Right lobe of liver (tissue), 6 donors: ENCODE results near the gene CBL. TPM values are rescaled to one million over a fixed set of nuclear protein-coding genes. Genes with fewer than 3 reads are reported as not detected.
A peak's percentile ranks its signal among the peaks of the same experiment; 100 is the strongest.

Experiments used
- ATAC-seq, 4 donors: fragments of 200-7000 bp; cut with Tn5 transposase; one replicate each; pipeline ENCODE4 v1.9.1; 2020; ENCODE audit warnings: mild to moderate bottlenecking in 4 of 4, moderate library complexity in 4 of 4
- DNase-seq, 3 donors: peaks; one replicate each; pipeline ENCODE4 v3.0.0-alpha.2; 2020
- H3K27ac ChIP-seq, 3 donors: fragments of 200-600 bp; one replicate each; pipeline ENCODE4 v1.8.0; 2022
- H3K27me3 ChIP-seq, 2 donors: fragments of 200-600 bp; one replicate each; pipeline ENCODE4 v1.8.0; 2022
- H3K36me3 ChIP-seq, 4 donors: fragments of 200-600 bp; sonication (generic) in 1 of 4; one replicate each; pipeline versions ENCODE4 v1.5.1 to v1.8.0; 2017 to 2022; ENCODE audit warnings: control low read depth in 1 of 4
- H3K4me1 ChIP-seq, 4 donors: fragments of 200-600 bp; sonication (generic) in 1 of 4; one replicate each; pipeline versions ENCODE4 v1.5.1 to v1.8.0; 2017 to 2022; ENCODE audit warnings: control low read depth in 1 of 4
- H3K4me3 ChIP-seq, 3 donors: fragments of 200-600 bp; one replicate each; pipeline ENCODE4 v1.8.0; 2022
- H3K9me3 ChIP-seq, 4 donors: fragments of 200-600 bp; sonication (generic) in 1 of 4; one replicate each; pipeline versions ENCODE4 v1.5.1 to v1.8.0; 2017 to 2022; ENCODE audit warnings: control low read depth in 1 of 4
- POLR2A ChIP-seq: fragments of 450-650 bp; IDR thresholded peaks from one replicate; pipeline ENCODE4 v1.6.1; 2017; ENCODE audit warnings: antibody characterized with exemption, mild to moderate bottlenecking
- WGBS: methylation state at CpG from one replicate; pipeline ENCODE4 v1.1.6; 2018; ENCODE audit warnings: low coverage, low lambda C conversion rate; ENCODE audit not compliant: insufficient coverage; ENCODE audit errors: missing lambda C conversion rate; 5-methylcytosine and 5-hydroxymethylcytosine counted together
- intact Hi-C, 2 donors: fragments of 100-400 bp; cut with DNase I; formaldehyde crosslinking; loops; one replicate each; pipeline versions ENCODE4 v1.11.2 to v1.14.1; 2022
- total RNA-seq, 6 experiments: library from RNA; depleted of rRNA in 2 of 6; stranded (reverse); fragments of >200 nt in 2 of 6; fragmentation: NEBNext Ultra II Directional in 3 of 6; extraction: Animal tissue kit (Norgen Biotek cat#: 25700) in 3 of 6; gene quantifications; one replicate each; pipeline versions ENCODE4 v1.1.0 to v1.2.4, GENCODE V29; 2016 to 2023
- TF ChIP-seq, protein P1 (sequence below), 4 donors: fragments of 200-600 bp in 3 of 4; fragments of 450-650 bp in 1 of 4; IDR thresholded peaks; one replicate each; pipeline versions ENCODE4 v1.5.1 to v1.8.0; 2016 to 2022; ENCODE audit warnings: antibody characterized with exemption in 4 of 4, mild to moderate bottlenecking in 2 of 4
- donor health status: DM: no; HTN: yes; CAD: no.
- donor health status: DM: no; HTN: no; CAD: no.
- donor health status: DM: no; HTN: no; CAD: no.
- donor health status: DM: no; HTN: yes; CAD: no.
- donor health status: DM: no; HTN: yes; CAD: no.

Gene CBL
- total RNA-seq, 6 experiments from 2014 or later, result 3.1 to 7.1 (median 4.6) TPM

DNA sequence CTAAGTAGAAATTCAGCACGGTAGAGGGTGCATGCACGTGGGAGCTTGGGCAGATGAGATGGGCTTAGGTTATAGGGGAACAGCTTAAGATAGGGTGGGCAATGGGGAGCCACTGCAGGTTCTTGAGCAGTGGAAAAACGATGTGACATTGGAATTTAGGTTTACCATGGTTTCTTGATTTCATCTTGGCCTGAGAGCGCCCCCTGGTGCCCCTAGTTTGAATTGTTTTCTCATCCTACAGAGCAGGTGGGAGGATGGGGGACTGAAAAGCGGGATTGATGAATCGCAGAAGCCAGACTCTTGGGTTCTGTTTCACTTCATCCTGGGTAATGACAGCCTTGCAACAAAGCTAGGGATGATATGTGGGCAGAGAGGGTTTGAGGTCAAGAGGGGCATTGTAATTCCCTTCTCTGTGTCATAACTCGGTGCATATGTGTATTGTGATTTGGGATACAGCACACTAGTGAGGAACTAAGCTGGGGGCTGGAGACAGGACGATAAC lies 117.4 kb downstream of the CBL start:
- Histone ChIP-seq H3K4me3 (no peak overlapping the region), H3K36me3 (no peaks in the 10 kb centered on the region), H3K27ac (no peak overlapping the region), H3K9me3 (no peaks in the 10 kb centered on the region), H3K27me3 (no peaks in the 10 kb centered on the region), H3K4me1 (peaks cover 0 to 10% (median 4%) of the 10 kb centered on the region in 4 donors)
- peak in 2 of 3 donors; percentile 58 to 61 for DNase-seq
- no peak for TF ChIP-seq POLR2A
- TF ChIP-seq, protein P1, sequence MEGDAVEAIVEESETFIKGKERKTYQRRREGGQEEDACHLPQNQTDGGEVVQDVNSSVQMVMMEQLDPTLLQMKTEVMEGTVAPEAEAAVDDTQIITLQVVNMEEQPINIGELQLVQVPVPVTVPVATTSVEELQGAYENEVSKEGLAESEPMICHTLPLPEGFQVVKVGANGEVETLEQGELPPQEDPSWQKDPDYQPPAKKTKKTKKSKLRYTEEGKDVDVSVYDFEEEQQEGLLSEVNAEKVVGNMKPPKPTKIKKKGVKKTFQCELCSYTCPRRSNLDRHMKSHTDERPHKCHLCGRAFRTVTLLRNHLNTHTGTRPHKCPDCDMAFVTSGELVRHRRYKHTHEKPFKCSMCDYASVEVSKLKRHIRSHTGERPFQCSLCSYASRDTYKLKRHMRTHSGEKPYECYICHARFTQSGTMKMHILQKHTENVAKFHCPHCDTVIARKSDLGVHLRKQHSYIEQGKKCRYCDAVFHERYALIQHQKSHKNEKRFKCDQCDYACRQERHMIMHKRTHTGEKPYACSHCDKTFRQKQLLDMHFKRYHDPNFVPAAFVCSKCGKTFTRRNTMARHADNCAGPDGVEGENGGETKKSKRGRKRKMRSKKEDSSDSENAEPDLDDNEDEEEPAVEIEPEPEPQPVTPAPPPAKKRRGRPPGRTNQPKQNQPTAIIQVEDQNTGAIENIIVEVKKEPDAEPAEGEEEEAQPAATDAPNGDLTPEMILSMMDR (IDR thresholded peaks at IDR 0.05), result peak; percentile 54 to 82 (median 76)
- intact Hi-C loops, result no loop called here
- WGBS, result 18% methylated on average over 8 of the region's 8 CpGs
- ATAC-seq, result peak in 3 of 4 donors; percentile 13 to 31 (median 28)

DNA sequence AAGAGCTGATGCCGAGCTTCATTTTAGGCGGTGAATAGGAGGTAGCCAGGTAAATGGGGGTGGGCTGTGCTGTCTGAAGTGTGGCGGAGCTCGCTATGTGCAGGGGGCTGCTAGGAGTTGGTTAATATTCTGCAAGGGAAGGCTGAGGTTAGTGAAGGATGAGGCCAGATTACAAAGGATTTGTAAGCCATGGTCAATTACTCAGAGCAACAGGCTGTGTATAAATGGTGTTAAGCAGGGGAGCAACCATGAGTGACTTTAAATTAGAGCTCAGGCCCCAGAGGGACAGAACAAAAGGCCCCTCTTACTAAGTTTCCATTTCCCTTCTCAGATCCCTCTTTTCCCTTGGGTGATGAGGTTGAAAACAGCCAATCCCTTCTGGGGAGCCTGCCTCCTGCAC lies 118.0 kb downstream of the CBL start:
- no peak for ATAC-seq
- DNase-seq, result no peak
- intact Hi-C loops, result no loop called here
- Histone ChIP-seq H3K4me1 (peaks cover 0 to 10% (median 4%) of the 10 kb centered on the region in 4 donors), H3K4me3 (no peak overlapping the region), H3K9me3 (no peaks in the 10 kb centered on the region), H3K27ac (no peak overlapping the region), H3K36me3 (no peaks in the 10 kb centered on the region), H3K27me3 (no peaks in the 10 kb centered on the region)
- 54% methylated on average over 3 of the region's 4 CpGs for WGBS
- no peak for TF ChIP-seq POLR2A
- TF ChIP-seq, protein P1 (IDR thresholded peaks at IDR 0.05), result no peak

DNA sequence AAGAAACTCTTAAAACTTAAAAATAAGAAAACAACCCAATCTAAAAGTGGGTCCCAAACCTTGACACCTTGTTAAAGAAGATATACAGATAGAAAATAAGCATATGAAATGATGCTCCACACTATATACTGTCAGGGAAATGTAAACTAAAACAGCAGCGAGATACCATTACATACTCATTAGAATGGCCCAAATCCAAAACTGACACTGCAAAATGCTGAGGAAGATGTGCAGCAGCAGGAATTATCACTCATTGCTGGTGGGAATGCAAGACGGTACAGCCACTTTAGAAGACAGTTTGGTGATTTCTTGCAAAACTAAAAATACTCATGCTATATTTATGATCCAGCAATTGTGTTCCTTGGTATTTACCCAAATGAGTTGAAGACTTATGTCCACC lies 123.2 kb downstream of the CBL start:
- no peak for ATAC-seq
- intact Hi-C loops, result no loop called here
- no peak overlapping the region for H3K27ac ChIP-seq
- no peaks in the 10 kb centered on the region for H3K36me3 ChIP-seq
- TF ChIP-seq, protein P1 (IDR thresholded peaks at IDR 0.05), result no peak
- no peak for TF ChIP-seq POLR2A
- 64% methylated on average over 2 of the region's 2 CpGs for WGBS
- H3K9me3 ChIP-seq, result no peaks in the 10 kb centered on the region
- H3K4me3 ChIP-seq, result no peak overlapping the region
- no peaks in the 10 kb centered on the region for H3K4me1 ChIP-seq
- no peak for DNase-seq
- no peaks in the 10 kb centered on the region for H3K27me3 ChIP-seq

DNA sequence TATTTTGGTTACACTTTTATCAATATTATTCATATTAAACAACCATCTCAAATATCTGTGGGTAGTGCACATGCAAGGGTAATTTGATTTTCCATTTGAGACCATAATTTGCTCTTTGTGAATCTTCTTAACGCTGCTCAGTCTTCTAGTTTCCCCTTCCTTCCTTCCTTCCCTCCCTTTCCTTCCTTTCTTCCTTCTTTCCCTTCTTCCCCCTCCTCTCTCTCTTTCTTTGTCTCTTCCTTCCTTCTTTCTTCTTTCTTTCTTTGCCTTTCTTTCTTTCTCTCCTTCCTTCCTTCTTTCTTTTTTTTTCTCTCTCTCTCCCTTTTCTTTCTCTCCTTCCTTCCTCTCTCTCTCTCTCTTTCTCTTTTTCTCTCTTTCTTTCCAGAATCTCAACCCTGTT lies 124.1 kb downstream of the CBL start:
- Histone ChIP-seq H3K4me3 (no peak overlapping the region), H3K27me3 (no peaks in the 10 kb centered on the region), H3K36me3 (no peaks in the 10 kb centered on the region), H3K27ac (no peak overlapping the region), H3K4me1 (peaks cover 0 to 3% (median 1%) of the 10 kb centered on the region in 4 donors), H3K9me3 (no peaks in the 10 kb centered on the region)
- intact Hi-C loops, result no loop called here
- no peak for TF ChIP-seq POLR2A
- TF ChIP-seq, protein P1 (IDR thresholded peaks at IDR 0.05), result no peak
- DNase-seq (no peak), ATAC-seq (no peak)
- WGBS, result 10% methylated on average over 1 of the region's 1 CpG
